ENCODE data around the gene CAMSAP3.

CAMSAP3 gene

GRCh38 chr19:7579182-7579581 lies 16.5 kb upstream of the CAMSAP3 start:
- no peak for DNase-seq

- no peak for DNase-seq
Measured at GRCh38 chr19:7582446-7582845, 13.2 kb upstream of the CAMSAP3 start.

- no peak for DNase-seq
Measured at GRCh38 chr19:7589822-7590221, 5.8 kb upstream of the CAMSAP3 start.

- no peak for DNase-seq
Measured at GRCh38 chr19:7590256-7590655, 5.4 kb upstream of the CAMSAP3 start.

GRCh38 chr19:7596211-7596937 lies 711 bp downstream of the CAMSAP3 start:
- no peak for DNase-seq

- no peak for DNase-seq
Measured at GRCh38 chr19:7597689-7598088, 2.0 kb downstream of the CAMSAP3 start.

- DNase-seq: no peak
Measured at GRCh38 chr19:7598180-7598579, 2.5 kb downstream of the CAMSAP3 start.

GRCh38 chr19:7600721-7601120 lies 5.1 kb downstream of the CAMSAP3 start:
- no peak for DNase-seq

GRCh38 chr19:7602240-7602934 lies 6.7 kb downstream of the CAMSAP3 start:
- DNase-seq: no peak

- no peak for DNase-seq
Measured at GRCh38 chr19:7602935-7603497, 7.4 kb downstream of the CAMSAP3 start.

- DNase-seq: no peak
Measured at GRCh38 chr19:7603919-7604318, 8.3 kb downstream of the CAMSAP3 start.

GRCh38 chr19:7605490-7606222 lies 10.0 kb downstream of the CAMSAP3 start:
- DNase-seq: no peak

GRCh38 chr19:7606289-7606688 lies 10.6 kb downstream of the CAMSAP3 start:
- DNase-seq: no peak

- DNase-seq: no peak
Measured at GRCh38 chr19:7607212-7607873, 11.7 kb downstream of the CAMSAP3 start.

GRCh38 chr19:7607874-7608560 lies 12.4 kb downstream of the CAMSAP3 start:
- DNase-seq: no peak

GRCh38 chr19:7610491-7611240 lies 15.0 kb downstream of the CAMSAP3 start:
- DNase-seq: no peak

- no peak for DNase-seq
Measured at GRCh38 chr19:7611541-7612279, 16.0 kb downstream of the CAMSAP3 start.

GRCh38 chr19:7612282-7613274 lies 16.9 kb downstream of the CAMSAP3 start:
- no peak for DNase-seq

All from NCI-H1092 treated with DMSO at 0.1 percent for 48 hours (cell line).